K562 (cell line): ENCODE data around the gene SLC25A11.

Experiments used
- CHD2 ChIP-seq: IDR thresholded peaks from 2 replicates; pipeline ENCODE4 v1.6.1; 2011; ENCODE audit warnings: low read depth, low read length
- FOXA1 ChIP-seq: fragments of 450-650 bp; IDR thresholded peaks from 2 replicates; pipeline ENCODE4 v1.6.1; 2016; ENCODE audit warnings: mild to moderate bottlenecking, borderline replicate concordance
- HLTF ChIP-seq: fragments of 450-650 bp; IDR thresholded peaks from 2 replicates; pipeline ENCODE4 v1.6.1; 2016
- ZC3H4 ChIP-seq: sonication (generic); formaldehyde crosslinking; IDR thresholded peaks from 2 replicates; pipeline ENCODE4 v1.9.0; 2021; ENCODE audit warnings: missing genetic modification reagents, borderline replicate concordance
- ZNF274 ChIP-seq: IDR thresholded peaks from 2 replicates; pipeline ENCODE4 v1.6.1; 2011; ENCODE audit warnings: low read depth, mild to moderate bottlenecking, low read length, moderate library complexity, borderline replicate concordance
- TF ChIP-seq, protein P1 (sequence below), 3 experiments: IDR thresholded peaks in 2 of 3; conservative IDR thresholded peaks in 1 of 3; 2 replicates each; pipeline ENCODE4 v1.5.1; 2011 to 2012; ENCODE audit warnings: low read length in 3 of 3, mild to moderate bottlenecking in 3 of 3, control low read depth in 2 of 3, improper control_type of control experiment in 1 of 3, inconsistent platforms in 1 of 3, low read depth in 1 of 3, mixed read lengths in 1 of 3, moderate library complexity in 1 of 3; ENCODE audit not compliant: insufficient read depth in 2 of 3

GRCh38 chr17:4896332-4897197 lies 43.3 kb downstream of the SLC25A11 start:
- TF ChIP-seq, protein P1, sequence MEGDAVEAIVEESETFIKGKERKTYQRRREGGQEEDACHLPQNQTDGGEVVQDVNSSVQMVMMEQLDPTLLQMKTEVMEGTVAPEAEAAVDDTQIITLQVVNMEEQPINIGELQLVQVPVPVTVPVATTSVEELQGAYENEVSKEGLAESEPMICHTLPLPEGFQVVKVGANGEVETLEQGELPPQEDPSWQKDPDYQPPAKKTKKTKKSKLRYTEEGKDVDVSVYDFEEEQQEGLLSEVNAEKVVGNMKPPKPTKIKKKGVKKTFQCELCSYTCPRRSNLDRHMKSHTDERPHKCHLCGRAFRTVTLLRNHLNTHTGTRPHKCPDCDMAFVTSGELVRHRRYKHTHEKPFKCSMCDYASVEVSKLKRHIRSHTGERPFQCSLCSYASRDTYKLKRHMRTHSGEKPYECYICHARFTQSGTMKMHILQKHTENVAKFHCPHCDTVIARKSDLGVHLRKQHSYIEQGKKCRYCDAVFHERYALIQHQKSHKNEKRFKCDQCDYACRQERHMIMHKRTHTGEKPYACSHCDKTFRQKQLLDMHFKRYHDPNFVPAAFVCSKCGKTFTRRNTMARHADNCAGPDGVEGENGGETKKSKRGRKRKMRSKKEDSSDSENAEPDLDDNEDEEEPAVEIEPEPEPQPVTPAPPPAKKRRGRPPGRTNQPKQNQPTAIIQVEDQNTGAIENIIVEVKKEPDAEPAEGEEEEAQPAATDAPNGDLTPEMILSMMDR (IDR thresholded peaks at IDR 0.05 in 2 of 3, conservative IDR thresholded peaks at IDR 0.05 in 1 of 3; ENCODE audit: insufficient read depth in 2 of 3, low read depth in 1 of 3, low read length in 3 of 3), result 0 out of 6 replicates have a peak, but pooled peaks of 1 of the 3 experiments have one; percentile 3
- TF ChIP-seq HLTF (no peak), ZNF274 (no peak), CHD2 (no peak), ZC3H4 (CRISPR knock-in tag) (no peak), FOXA1 (no peak)
